CD14-positive monocyte (primary cell): ENCODE results near the gene HDGF. TPM values are rescaled to one million over a fixed set of nuclear protein-coding genes. Genes with fewer than 3 reads are reported as not detected.

Experiments used
- DNase-seq, 3 donors: peaks; one replicate each; pipeline ENCODE4 v3.0.0-alpha.2; 2011 to 2022
- H2AFZ ChIP-seq: 2 replicates; pipeline ENCODE4 v1.6.0; 2012; ENCODE audit warnings: mild to moderate bottlenecking, low read depth, low read length, inconsistent platforms; ENCODE audit not compliant: insufficient read depth, poor library complexity, severe bottlenecking
- H3K27ac ChIP-seq, 2 donors: 1 replicate in 1 of 2; 2 replicates in 1 of 2; pipeline ENCODE4 v1.5.1; 2012 to 2013; ENCODE audit warnings: low read length in 2 of 2, control low read depth in 1 of 2, inconsistent platforms in 1 of 2, low read depth in 1 of 2, mild to moderate bottlenecking in 1 of 2
- H3K27me3 ChIP-seq, 2 donors: one replicate each; pipeline versions ENCODE4 v1.6.0 to v1.6.1; 2011 to 2013; ENCODE audit warnings: low read length in 2 of 2; ENCODE audit not compliant: control insufficient read depth in 2 of 2, insufficient read depth in 2 of 2
- H3K36me3 ChIP-seq, 2 donors: replicated peaks in 1 of 2; 1 replicate in 1 of 2; 2 replicates in 1 of 2; pipeline versions ENCODE4 v1.5.1 to v1.6.1; 2012 to 2013; ENCODE audit warnings: low read length in 2 of 2, control low read depth in 1 of 2, inconsistent platforms in 1 of 2, mild to moderate bottlenecking in 1 of 2; ENCODE audit not compliant: insufficient read depth in 2 of 2, control insufficient read depth in 1 of 2
- H3K4me1 ChIP-seq, 2 donors: 1 replicate in 1 of 2; 2 replicates in 1 of 2; pipeline versions ENCODE4 v1.5.1 to v1.6.1; 2012 to 2013; ENCODE audit warnings: low read length in 2 of 2, control low read depth in 1 of 2, inconsistent platforms in 1 of 2, mild to moderate bottlenecking in 1 of 2, moderate library complexity in 1 of 2; ENCODE audit not compliant: insufficient read depth in 2 of 2, control insufficient read depth in 1 of 2
- H3K4me2 ChIP-seq: replicated peaks from 2 replicates; pipeline ENCODE3; 2012; ENCODE audit warnings: low read length, moderate library complexity, mild to moderate bottlenecking; ENCODE audit not compliant: poor library complexity, severe bottlenecking; ENCODE audit errors: extremely low read depth
- H3K4me3 ChIP-seq, 3 experiments: fragments of 200-600 bp in 1 of 3; sonication (generic) in 1 of 3; replicated peaks in 1 of 3; 1 replicate in 2 of 3; 2 replicates in 1 of 3; pipeline ENCODE4 v1.5.1; 2011 to 2013; ENCODE audit warnings: low read length in 3 of 3, mild to moderate bottlenecking in 3 of 3, control low read depth in 2 of 3, low read depth in 2 of 3, inconsistent platforms in 1 of 3, moderate library complexity in 1 of 3
- H3K79me2 ChIP-seq: 2 replicates; pipeline ENCODE4 v1.6.0; 2012; ENCODE audit warnings: mild to moderate bottlenecking, control low read depth, inconsistent platforms, low read length, moderate library complexity; ENCODE audit not compliant: insufficient read depth
- H3K9ac ChIP-seq: 2 replicates; pipeline ENCODE4 v1.6.0; 2017; ENCODE audit warnings: low read length, mild to moderate bottlenecking; ENCODE audit not compliant: insufficient read depth, poor library complexity, severe bottlenecking
- H3K9me3 ChIP-seq, 2 donors: replicated peaks in 1 of 2; 1 replicate in 1 of 2; 2 replicates in 1 of 2; pipeline versions ENCODE4 v1.5.1 to v1.6.1; 2012 to 2013; ENCODE audit warnings: low read length in 2 of 2, control low read depth in 1 of 2; ENCODE audit not compliant: control insufficient read depth in 1 of 2, insufficient read depth in 1 of 2
- H4K20me1 ChIP-seq: 2 replicates; pipeline ENCODE4 v1.6.0; 2012; ENCODE audit warnings: mild to moderate bottlenecking, low read length, control low read depth, moderate library complexity; ENCODE audit not compliant: insufficient read depth
- H3K27ac Mint-ChIP-seq, 7 donors: one replicate each; pipeline ENCODE4 v1.8.0; 2020; ENCODE audit warnings: mild to moderate bottlenecking in 7 of 7, mixed read lengths in 7 of 7, moderate library complexity in 6 of 7, inconsistent platforms in 2 of 7
- H3K27me3 Mint-ChIP-seq, 3 donors: one replicate each; pipeline ENCODE4 v1.8.0; 2021 to 2022; ENCODE audit warnings: low read depth in 3 of 3, mild to moderate bottlenecking in 3 of 3, mixed read lengths in 3 of 3, moderate library complexity in 3 of 3, inconsistent platforms in 1 of 3
- H3K36me3 Mint-ChIP-seq, 2 donors: one replicate each; pipeline ENCODE4 v1.8.0; 2020; ENCODE audit warnings: mixed read lengths in 2 of 2, inconsistent platforms in 1 of 2, mild to moderate bottlenecking in 1 of 2
- H3K4me1 Mint-ChIP-seq: one replicate; pipeline ENCODE4 v1.8.0; 2020; ENCODE audit warnings: mild to moderate bottlenecking, mixed read lengths
- H3K4me3 Mint-ChIP-seq, 2 donors: one replicate each; pipeline ENCODE4 v1.8.0; 2020; ENCODE audit warnings: mild to moderate bottlenecking in 2 of 2, mixed read lengths in 2 of 2, moderate library complexity in 1 of 2
- H3K9me3 Mint-ChIP-seq, 7 donors: one replicate each; pipeline ENCODE4 v1.8.0; 2020 to 2022; ENCODE audit warnings: mixed read lengths in 7 of 7, mild to moderate bottlenecking in 6 of 7, moderate library complexity in 6 of 7, inconsistent platforms in 2 of 7
- WGBS: methylation state at CpG from one replicate; pipeline ENCODE4 v1.1.5; 2013; ENCODE audit warnings: missing lambda C conversion rate; ENCODE audit not compliant: insufficient coverage; 5-methylcytosine and 5-hydroxymethylcytosine counted together
- intact Hi-C, 2 donors: fragments of 100-400 bp; cut with micrococcal nuclease; formaldehyde crosslinking; loops; one replicate each; pipeline versions ENCODE4 v1.15.0 to v1.15.1; 2023
- polyA plus RNA-seq, 3 donors: library from polyadenylated mRNA; depleted of rRNA in 1 of 3; unstranded in 2 of 3; stranded (reverse) in 1 of 3; fragments of 300-500 nt in 2 of 3; fragments of >200 nt in 1 of 3; fragmentation: Illumina TruSeq in 2 of 3; gene quantifications; 1 replicate in 2 of 3; 2 replicates in 1 of 3; pipeline ENCODE4 v1.2.3, GENCODE V29; 2012 to 2021
- TF ChIP-seq, protein P1 (sequence below): fragments of 200-600 bp; IDR thresholded peaks from one replicate; pipeline ENCODE4 v1.8.0; 2022; ENCODE audit warnings: antibody characterized with exemption, mild to moderate bottlenecking

Gene HDGF
- polyA plus RNA-seq, 3 donors, result 23.9 to 92.4 (median 49.9) TPM

DNA sequence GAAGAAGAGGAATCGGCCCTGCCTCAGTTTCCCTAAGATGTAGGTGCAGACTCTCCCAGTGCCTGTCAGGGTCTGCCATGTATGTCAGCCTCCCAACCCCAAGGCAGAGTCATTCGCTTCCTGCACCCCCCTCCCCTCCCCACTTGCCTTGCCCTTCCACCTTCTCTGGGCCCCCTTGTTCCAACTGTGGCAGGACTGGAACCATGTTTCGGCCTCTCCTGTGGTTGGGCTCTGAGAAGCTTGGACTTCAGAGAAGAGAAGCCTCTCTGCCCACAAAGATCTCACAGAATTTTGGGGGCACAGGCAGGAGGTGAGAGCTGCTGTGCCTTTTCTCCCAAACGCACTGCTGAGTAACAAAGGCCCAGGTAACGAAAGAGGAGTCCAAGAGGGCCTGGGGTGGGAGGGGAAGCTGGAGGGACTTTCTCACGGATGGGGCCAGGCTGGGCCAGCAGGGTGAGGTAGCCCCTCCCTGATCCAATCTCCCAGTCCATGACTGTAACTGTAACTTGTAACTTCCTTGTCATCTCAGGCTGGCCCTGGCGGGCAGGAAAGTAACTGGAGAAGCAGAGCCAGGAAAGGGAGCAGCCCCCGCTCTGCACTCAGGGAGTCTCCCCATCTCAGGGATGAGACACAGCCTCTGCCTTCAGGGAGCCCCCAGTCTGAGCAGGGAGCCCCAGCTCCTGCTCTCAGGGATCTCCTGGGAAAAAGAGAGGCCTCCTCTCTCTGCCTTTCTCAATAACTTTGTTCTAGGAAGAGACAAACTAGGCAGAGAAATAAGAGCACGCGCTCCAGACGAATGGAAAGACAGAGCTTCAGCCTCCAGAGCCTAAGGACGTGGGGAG is 57.4 kb downstream of the HDGF start:
- intact Hi-C loops, result loop anchor here (10.0 kb wide), 2 partner anchors 161 to 191 kb away; partner anchors contain the start of gene INSRR (in 1 of the 2)
- TF ChIP-seq, protein P1, sequence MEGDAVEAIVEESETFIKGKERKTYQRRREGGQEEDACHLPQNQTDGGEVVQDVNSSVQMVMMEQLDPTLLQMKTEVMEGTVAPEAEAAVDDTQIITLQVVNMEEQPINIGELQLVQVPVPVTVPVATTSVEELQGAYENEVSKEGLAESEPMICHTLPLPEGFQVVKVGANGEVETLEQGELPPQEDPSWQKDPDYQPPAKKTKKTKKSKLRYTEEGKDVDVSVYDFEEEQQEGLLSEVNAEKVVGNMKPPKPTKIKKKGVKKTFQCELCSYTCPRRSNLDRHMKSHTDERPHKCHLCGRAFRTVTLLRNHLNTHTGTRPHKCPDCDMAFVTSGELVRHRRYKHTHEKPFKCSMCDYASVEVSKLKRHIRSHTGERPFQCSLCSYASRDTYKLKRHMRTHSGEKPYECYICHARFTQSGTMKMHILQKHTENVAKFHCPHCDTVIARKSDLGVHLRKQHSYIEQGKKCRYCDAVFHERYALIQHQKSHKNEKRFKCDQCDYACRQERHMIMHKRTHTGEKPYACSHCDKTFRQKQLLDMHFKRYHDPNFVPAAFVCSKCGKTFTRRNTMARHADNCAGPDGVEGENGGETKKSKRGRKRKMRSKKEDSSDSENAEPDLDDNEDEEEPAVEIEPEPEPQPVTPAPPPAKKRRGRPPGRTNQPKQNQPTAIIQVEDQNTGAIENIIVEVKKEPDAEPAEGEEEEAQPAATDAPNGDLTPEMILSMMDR, result no peak

DNA sequence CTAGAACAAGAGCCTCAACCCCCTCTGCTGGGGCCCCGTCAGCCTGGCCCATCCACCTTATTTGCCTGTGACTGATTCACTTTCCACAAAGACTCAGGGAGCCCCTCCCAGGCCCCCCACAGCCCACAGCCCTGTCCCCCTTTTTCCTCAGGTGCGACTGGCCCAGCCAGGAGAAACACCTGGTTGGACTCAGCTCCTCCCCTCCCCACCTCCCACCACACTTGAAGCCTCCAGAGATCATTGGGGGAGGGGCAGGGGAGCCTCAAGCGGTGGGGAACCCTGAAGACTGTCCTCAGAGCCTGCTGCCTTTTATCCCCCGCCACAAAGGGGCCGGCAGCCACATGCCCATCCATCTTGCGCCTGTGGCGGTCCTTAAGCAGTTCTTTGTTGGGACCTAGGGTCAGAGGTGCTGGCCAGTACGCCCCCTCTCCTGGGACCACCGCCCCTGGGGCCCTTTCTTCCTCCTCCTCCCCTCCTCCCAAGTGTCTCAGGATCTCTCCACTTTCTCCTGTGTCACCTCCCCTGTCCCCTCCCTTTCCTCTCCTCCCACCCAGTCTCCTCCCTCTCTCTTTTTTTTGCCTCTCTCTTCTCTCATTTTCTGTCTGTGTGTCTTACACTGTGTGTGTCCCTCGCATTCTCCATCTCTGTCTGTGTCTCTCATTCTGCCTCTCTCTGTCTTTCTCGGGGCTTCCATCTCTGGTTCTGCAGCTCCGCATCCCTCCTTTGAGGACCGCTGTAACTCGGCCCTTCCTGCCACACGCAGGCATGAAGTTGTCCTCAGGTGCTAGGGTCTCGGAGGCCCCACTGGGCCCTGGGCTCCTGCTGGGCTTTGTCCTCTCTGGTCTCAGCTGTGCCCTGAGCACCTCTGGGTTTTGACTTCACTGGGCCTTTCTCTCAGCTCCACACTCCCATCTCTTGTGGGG is 58.3 kb downstream of the HDGF start:
- H2AFZ ChIP-seq, result no peak overlapping the region
- no peak for DNase-seq
- H3K4me3 ChIP-seq, result no peak overlapping the region
- H3K4me3 Mint-ChIP-seq, result peak overlapping the region in 1 of 2 donors; percentile 76
- no peak overlapping the region for H3K27ac ChIP-seq
- 39% methylated on average over 12 of the region's 16 CpGs for WGBS
- H3K9me3 Mint-ChIP-seq, result peaks cover 0 to 15% (median 7%) of the 10 kb centered on the region in 7 donors
- peaks cover 2 to 10% of the 10 kb centered on the region in 2 donors for H3K4me1 ChIP-seq
- intact Hi-C loops, result loop anchor here (10.0 kb wide), 2 partner anchors 162 to 192 kb away; partner anchors contain the start of gene INSRR (in 1 of the 2)
- H3K79me2 ChIP-seq, result no peaks in the 10 kb centered on the region
- peaks cover 24% of the 10 kb centered on the region for H3K4me1 Mint-ChIP-seq
- H3K36me3 Mint-ChIP-seq, result peaks cover 0 to 2% of the 10 kb centered on the region in 2 donors
- H3K9ac ChIP-seq, result no peak overlapping the region
- H3K9me3 ChIP-seq, result peaks cover 0 to 11% of the 10 kb centered on the region in 2 donors
- peaks cover 33 to 66% of the 10 kb centered on the region in 2 donors for H3K27me3 ChIP-seq
- H3K4me2 ChIP-seq, result no peak overlapping the region
- H3K27ac Mint-ChIP-seq, result no peak overlapping the region
- H3K36me3 ChIP-seq, result no peaks in the 10 kb centered on the region
- TF ChIP-seq, protein P1, result no peak
- peaks cover 66 to 76% (median 76%) of the 10 kb centered on the region in 3 donors for H3K27me3 Mint-ChIP-seq
- no peaks in the 10 kb centered on the region for H4K20me1 ChIP-seq

More for the DNA sequence above, 57.4 kb downstream of the HDGF start:
- peaks cover 62 to 74% (median 71%) of the 10 kb centered on the region in 3 donors for H3K27me3 Mint-ChIP-seq
- peak overlapping the region in 1 of 2 donors; percentile 37 for H3K4me3 Mint-ChIP-seq
- H3K36me3 Mint-ChIP-seq, result peaks cover 0 to 2% of the 10 kb centered on the region in 2 donors
- no peak overlapping the region for H3K27ac ChIP-seq
- DNase-seq, result no peak
- H2AFZ ChIP-seq, result no peak overlapping the region
- no peaks in the 10 kb centered on the region for H3K79me2 ChIP-seq
- no peaks in the 10 kb centered on the region for H4K20me1 ChIP-seq
- H3K27ac Mint-ChIP-seq, result no peak overlapping the region
- WGBS, result 84% methylated on average over 6 of the region's 12 CpGs
- H3K36me3 ChIP-seq, result no peaks in the 10 kb centered on the region
- no peak overlapping the region for H3K4me3 ChIP-seq
- H3K4me1 Mint-ChIP-seq, result peaks cover 24% of the 10 kb centered on the region
- peaks cover 2 to 10% of the 10 kb centered on the region in 2 donors for H3K4me1 ChIP-seq
- no peak overlapping the region for H3K4me2 ChIP-seq
- peaks cover 31 to 60% of the 10 kb centered on the region in 2 donors for H3K27me3 ChIP-seq
- H3K9ac ChIP-seq, result no peak overlapping the region
- peaks cover 0 to 15% (median 7%) of the 10 kb centered on the region in 7 donors for H3K9me3 Mint-ChIP-seq
- peaks cover 0 to 11% of the 10 kb centered on the region in 2 donors for H3K9me3 ChIP-seq
